H9 (cell line): ENCODE measurements around the gene SLC25A40. TPM values are rescaled to one million over a fixed set of nuclear protein-coding genes. Genes with fewer than 3 reads are reported as not detected.

Experiments used
- DNase-seq: peaks from one replicate; pipeline ENCODE4 v3.0.0-alpha.2; 2017
- H2AFZ ChIP-seq: one replicate; pipeline ENCODE4 v1.6.1; 2013; ENCODE audit warnings: mild to moderate bottlenecking, low read length, control low read depth, moderate library complexity
- H2AK5ac ChIP-seq: 2 replicates; pipeline ENCODE4 v1.6.1; 2013; ENCODE audit warnings: low read length, control low read depth, mixed read lengths; ENCODE audit not compliant: insufficient read length
- H2BK120ac ChIP-seq: one replicate; pipeline ENCODE4 v1.6.1; 2013; ENCODE audit warnings: low read depth, mild to moderate bottlenecking, low read length, control low read depth, inconsistent platforms; ENCODE audit not compliant: poor library complexity, severe bottlenecking
- H2BK12ac ChIP-seq: 2 replicates; pipeline ENCODE4 v1.6.1; 2013; ENCODE audit warnings: low read length, control low read depth, mixed read lengths, low read depth; ENCODE audit not compliant: insufficient read length
- H2BK15ac ChIP-seq: 2 replicates; pipeline ENCODE4 v1.6.1; 2013; ENCODE audit warnings: low read depth, low read length, control low read depth
- H2BK20ac ChIP-seq: one replicate; pipeline ENCODE4 v1.6.1; 2013; ENCODE audit warnings: low read depth, mild to moderate bottlenecking, low read length, control low read depth, inconsistent platforms; ENCODE audit not compliant: poor library complexity, severe bottlenecking
- H2BK5ac ChIP-seq: 2 replicates; pipeline ENCODE4 v1.6.1; 2013; ENCODE audit warnings: low read length, control low read depth, mixed read lengths; ENCODE audit not compliant: insufficient read length
- H3K14ac ChIP-seq: 2 replicates; pipeline ENCODE4 v1.6.1; 2013; ENCODE audit warnings: low read length, control low read depth; ENCODE audit not compliant: insufficient read depth
- H3K18ac ChIP-seq: 2 replicates; pipeline ENCODE4 v1.6.1; 2013; ENCODE audit warnings: low read depth, mild to moderate bottlenecking, mixed read lengths, low read length, control low read depth; ENCODE audit not compliant: insufficient read length
- H3K23ac ChIP-seq: 2 replicates; pipeline ENCODE4 v1.6.1; 2013; ENCODE audit warnings: low read length, control low read depth, mixed read lengths, low read depth; ENCODE audit not compliant: insufficient read length
- H3K23me2 ChIP-seq: 2 replicates; pipeline ENCODE4 v1.6.1; 2013; ENCODE audit warnings: low read depth, mild to moderate bottlenecking, mixed read lengths, low read length, control low read depth; ENCODE audit not compliant: insufficient read length, poor library complexity, severe bottlenecking
- H3K27ac ChIP-seq: 2 replicates; pipeline ENCODE4 v1.5.1; 2013; ENCODE audit warnings: low read length, control low read depth, mixed read lengths, low read depth; ENCODE audit not compliant: insufficient read length
- H3K27me3 ChIP-seq: 2 replicates; pipeline ENCODE4 v1.6.1; 2013; ENCODE audit warnings: low read length, control low read depth, inconsistent platforms; ENCODE audit not compliant: insufficient read depth
- H3K4ac ChIP-seq: 2 replicates; pipeline ENCODE4 v1.6.1; 2013; ENCODE audit warnings: low read depth, mild to moderate bottlenecking, control low read depth, inconsistent platforms, low read length, moderate library complexity
- H3K4me1 ChIP-seq: 2 replicates; pipeline ENCODE4 v1.6.1; 2013; ENCODE audit warnings: low read length, control low read depth, inconsistent platforms; ENCODE audit not compliant: insufficient read depth
- H3K4me2 ChIP-seq: 2 replicates; pipeline ENCODE4 v1.6.1; 2013; ENCODE audit warnings: low read length, control low read depth, mixed read lengths; ENCODE audit not compliant: insufficient read length, insufficient read depth
- H3K56ac ChIP-seq: 2 replicates; pipeline ENCODE4 v1.6.1; 2013; ENCODE audit warnings: low read depth, mild to moderate bottlenecking, mixed read lengths, low read length, control low read depth; ENCODE audit not compliant: insufficient read length
- H3K79me1 ChIP-seq: 2 replicates; pipeline ENCODE4 v1.6.1; 2013; ENCODE audit warnings: low read depth, mild to moderate bottlenecking, moderate library complexity, low read length, control low read depth, inconsistent platforms; ENCODE audit not compliant: insufficient read depth, poor library complexity, severe bottlenecking
- H3K79me2 ChIP-seq: 2 replicates; pipeline ENCODE4 v1.6.1; 2013; ENCODE audit warnings: low read length, control low read depth, inconsistent platforms; ENCODE audit not compliant: insufficient read depth
- H3K9ac ChIP-seq: 2 replicates; pipeline ENCODE4 v1.6.1; 2013; ENCODE audit warnings: low read length, control low read depth, mixed read lengths; ENCODE audit not compliant: insufficient read length; ENCODE audit errors: extremely low read depth
- H3K9me3 ChIP-seq: one replicate; pipeline ENCODE4 v1.6.1; 2013; ENCODE audit warnings: low read depth, low read length, inconsistent platforms; ENCODE audit not compliant: control insufficient read depth
- H3T11ph ChIP-seq: one replicate; pipeline ENCODE4 v1.6.1; 2013; ENCODE audit warnings: mild to moderate bottlenecking, low read length, control low read depth, inconsistent platforms
- H4K20me1 ChIP-seq: one replicate; pipeline ENCODE4 v1.6.1; 2013; ENCODE audit not compliant: control insufficient read depth, insufficient read length, insufficient read depth
- H4K5ac ChIP-seq: 2 replicates; pipeline ENCODE4 v1.6.1; 2013; ENCODE audit warnings: low read depth, mild to moderate bottlenecking, mixed read lengths, low read length, control low read depth; ENCODE audit not compliant: insufficient read length
- H4K8ac ChIP-seq: replicated peaks from 2 replicates; pipeline ENCODE4 v1.6.1; 2013; ENCODE audit warnings: low read length, control low read depth, mixed read lengths, low read depth; ENCODE audit not compliant: insufficient read length
- H4K91ac ChIP-seq: 2 replicates; pipeline ENCODE4 v1.6.1; 2013; ENCODE audit warnings: low read depth, mild to moderate bottlenecking, moderate library complexity, mixed read lengths, low read length, control low read depth; ENCODE audit not compliant: insufficient read length
- H3K27ac Mint-ChIP-seq, 3 experiments: 2 replicates in 2 of 3; 3 replicates in 1 of 3; pipeline ENCODE4 v1.8.0; 2020 to 2021; ENCODE audit warnings: mixed read lengths in 3 of 3, mild to moderate bottlenecking in 1 of 3, moderate library complexity in 1 of 3
- H3K27me3 Mint-ChIP-seq: 2 replicates; pipeline ENCODE4 v1.8.0; 2021; ENCODE audit warnings: low read depth, mild to moderate bottlenecking, moderate library complexity, mixed read lengths
- H3K36me3 Mint-ChIP-seq, 3 experiments: 2 replicates in 2 of 3; 3 replicates in 1 of 3; pipeline ENCODE4 v1.8.0; 2020 to 2021; ENCODE audit warnings: low read depth in 3 of 3, mixed read lengths in 3 of 3; ENCODE audit not compliant: insufficient read depth in 1 of 3
- H3K4me1 Mint-ChIP-seq, 2 experiments: 2 replicates each; pipeline ENCODE4 v1.8.0; 2020; ENCODE audit warnings: mixed read lengths in 2 of 2
- H3K4me3 Mint-ChIP-seq, 2 experiments: 2 replicates in 1 of 2; 3 replicates in 1 of 2; pipeline ENCODE4 v1.8.0; 2020 to 2021; ENCODE audit warnings: mild to moderate bottlenecking in 2 of 2, mixed read lengths in 2 of 2, moderate library complexity in 1 of 2
- H3K9me3 Mint-ChIP-seq, 2 experiments: 2 replicates in 1 of 2; 3 replicates in 1 of 2; pipeline ENCODE4 v1.8.0; 2020; ENCODE audit warnings: mild to moderate bottlenecking in 2 of 2, mixed read lengths in 2 of 2, moderate library complexity in 1 of 2
- WGBS: extraction: QIAGEN DNeasy Blood & Tissue Kit; methylation state at CpG from one replicate; pipeline ENCODE4 v1.1.7; 2013; ENCODE audit warnings: missing lambda C conversion rate, low lambda C conversion rate, mixed read lengths; ENCODE audit not compliant: insufficient read length; ENCODE audit errors: extremely low coverage; 5-methylcytosine and 5-hydroxymethylcytosine counted together
- total RNA-seq: library from RNA; stranded (reverse); gene quantifications from 2 replicates; pipeline ENCODE4 v1.2.1, GENCODE V29; 2021
- TF ChIP-seq, protein P1 (sequence below): fragments of 200-600 bp; sonication (generic); conservative IDR thresholded peaks from 3 replicates; pipeline ENCODE4 v1.8.0; 2021; ENCODE audit warnings: antibody characterized with exemption, mild to moderate bottlenecking

SLC25A40 gene
- total RNA-seq, 1 experiment from 2014 or later: 10.4 TPM

DNA sequence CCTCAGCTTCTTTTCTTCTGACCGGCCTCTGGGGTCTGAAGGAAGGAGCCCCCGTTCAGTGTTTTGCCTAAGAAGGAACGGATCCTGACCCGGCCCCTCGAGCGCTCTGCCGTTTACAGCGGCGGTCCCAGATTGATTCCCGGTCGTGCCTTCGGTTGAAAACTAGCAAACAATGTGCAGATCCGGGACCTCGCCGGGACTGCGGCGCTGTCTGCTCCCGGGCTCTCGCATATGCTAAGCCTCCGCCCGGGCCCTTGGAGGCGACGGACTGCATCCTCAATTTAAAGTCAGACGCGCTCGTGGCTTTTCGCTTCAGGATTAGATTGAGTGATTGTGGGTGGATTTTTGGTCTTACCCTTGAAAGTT, 692 bp upstream of the SLC25A40 start:
- Histone ChIP-seq H3K79me1 (no peaks in the 10 kb centered on the region), H3K9me3 (no peaks in the 10 kb centered on the region), H3K23me2 (peaks cover 8% of the 10 kb centered on the region), H3K9ac (peak overlapping the region; percentile 90), H3K18ac (peak overlapping the region; percentile 81), H3K27me3 (no peaks in the 10 kb centered on the region), H2BK20ac (no peak overlapping the region), H2BK15ac (no peak overlapping the region), H4K5ac (no peak overlapping the region), H4K8ac (no peak overlapping the region), H3K14ac (peak overlapping the region; percentile 86; the same call in 1 of the 2 replicates), H2AK5ac (no peak overlapping the region), H2BK120ac (peak overlapping the region; percentile 71), H3K4ac (no peak overlapping the region; the same call in 1 of the 2 replicates), H3K4me2 (peak overlapping the region; percentile 95), H4K91ac (no peak overlapping the region), H2BK12ac (no peak overlapping the region), H3K4me1 (no peaks in the 10 kb centered on the region), H3K23ac (no peak overlapping the region), H4K20me1 (no peaks in the 10 kb centered on the region), H2AFZ (no peak overlapping the region), H3K27ac (peak overlapping the region; percentile 49), H3K56ac (no peak overlapping the region), H3K79me2 (peaks cover 26% of the 10 kb centered on the region; the same call in 1 of the 2 replicates), H3T11ph (no peak overlapping the region), H2BK5ac (no peak overlapping the region)
- Mint-ChIP-seq H3K27ac (peak overlapping the region; percentile 98 to 99 (median 99)), H3K36me3 (peaks cover 19 to 43% (median 23%) of the 10 kb centered on the region in 3 experiments), H3K4me3 (peak overlapping the region; percentile 94 to 99), H3K9me3 (peaks cover 5 to 10% of the 10 kb centered on the region in 2 experiments; a peak in 4 of 5 replicates), H3K27me3 (no peaks in the 10 kb centered on the region; the same call in 1 of the 2 replicates), H3K4me1 (peaks cover 22 to 25% of the 10 kb centered on the region in 2 experiments)
- WGBS: no CpG with 5 or more reads among the region's 27 CpGs
- TF ChIP-seq, protein P1, sequence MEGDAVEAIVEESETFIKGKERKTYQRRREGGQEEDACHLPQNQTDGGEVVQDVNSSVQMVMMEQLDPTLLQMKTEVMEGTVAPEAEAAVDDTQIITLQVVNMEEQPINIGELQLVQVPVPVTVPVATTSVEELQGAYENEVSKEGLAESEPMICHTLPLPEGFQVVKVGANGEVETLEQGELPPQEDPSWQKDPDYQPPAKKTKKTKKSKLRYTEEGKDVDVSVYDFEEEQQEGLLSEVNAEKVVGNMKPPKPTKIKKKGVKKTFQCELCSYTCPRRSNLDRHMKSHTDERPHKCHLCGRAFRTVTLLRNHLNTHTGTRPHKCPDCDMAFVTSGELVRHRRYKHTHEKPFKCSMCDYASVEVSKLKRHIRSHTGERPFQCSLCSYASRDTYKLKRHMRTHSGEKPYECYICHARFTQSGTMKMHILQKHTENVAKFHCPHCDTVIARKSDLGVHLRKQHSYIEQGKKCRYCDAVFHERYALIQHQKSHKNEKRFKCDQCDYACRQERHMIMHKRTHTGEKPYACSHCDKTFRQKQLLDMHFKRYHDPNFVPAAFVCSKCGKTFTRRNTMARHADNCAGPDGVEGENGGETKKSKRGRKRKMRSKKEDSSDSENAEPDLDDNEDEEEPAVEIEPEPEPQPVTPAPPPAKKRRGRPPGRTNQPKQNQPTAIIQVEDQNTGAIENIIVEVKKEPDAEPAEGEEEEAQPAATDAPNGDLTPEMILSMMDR: no peak
- DNase-seq: peak; percentile 53
